SU-DHL-6 (cell line): ENCODE measurements around the gene CYTH4.

ENCODE experiments used
- H2AFZ ChIP-seq: fragments of 200-600 bp; sonication (generic); 2 replicates; pipeline ENCODE4 v1.6.1; 2014; ENCODE audit warnings: low read depth, mild to moderate bottlenecking, moderate library complexity, mixed read lengths, antibody characterized with exemption, low read length; ENCODE audit not compliant: severe bottlenecking
- H3F3A ChIP-seq: fragments of 200-600 bp; shearing (Covaris generic); 2 replicates; pipeline ENCODE4 v1.6.0; 2016; ENCODE audit warnings: antibody characterized with exemption, mild to moderate bottlenecking; ENCODE audit not compliant: insufficient read depth
- H3K27ac ChIP-seq: fragments of 200-600 bp; sonication (generic); 2 replicates; pipeline ENCODE4 v1.5.1; 2016; ENCODE audit warnings: low read depth, mild to moderate bottlenecking, low read length, moderate library complexity, mixed read lengths
- H3K27me3 ChIP-seq: fragments of 200-600 bp; sonication (generic), shearing (Covaris generic); 2 replicates; pipeline ENCODE4 v1.6.0; 2014; ENCODE audit warnings: mild to moderate bottlenecking, low read length
- H3K36me3 ChIP-seq: fragments of 200-600 bp; sonication (generic); 2 replicates; pipeline ENCODE4 v1.6.1; 2014; ENCODE audit warnings: mild to moderate bottlenecking, low read length, mixed read lengths
- H3K4me2 ChIP-seq: fragments of 300-600, 200-600 bp; shearing (Covaris generic), sonication (generic); 2 replicates; pipeline ENCODE4 v1.6.0; 2014; ENCODE audit warnings: low read length, low read depth, mild to moderate bottlenecking; ENCODE audit not compliant: poor library complexity, severe bottlenecking
- H3K4me3 ChIP-seq: fragments of 200-600 bp; sonication (generic); 2 replicates; pipeline ENCODE4 v1.5.1; 2014; ENCODE audit warnings: antibody characterized with exemption, low read length, mild to moderate bottlenecking, mixed read lengths; ENCODE audit not compliant: insufficient read depth, poor library complexity, severe bottlenecking
- H3K79me2 ChIP-seq: fragments of 200-600 bp; sonication (generic); 2 replicates; pipeline ENCODE4 v1.6.1; 2014; ENCODE audit warnings: mild to moderate bottlenecking, low read length, moderate library complexity; ENCODE audit not compliant: insufficient read depth
- H3K9ac ChIP-seq: fragments of 200-600 bp; sonication (generic); 2 replicates; pipeline ENCODE4 v1.7.0; 2014; ENCODE audit warnings: mild to moderate bottlenecking, low read length
- H3K9me2 ChIP-seq: fragments of 200-600 bp; sonication (generic); replicated peaks from 2 replicates; pipeline ENCODE4 v1.6.1; 2014; ENCODE audit warnings: low read length; ENCODE audit not compliant: insufficient read depth
- H3K9me3 ChIP-seq: fragments of 200-600 bp; sonication (generic); 2 replicates; pipeline ENCODE4 v1.6.1; 2014; ENCODE audit warnings: low read length, mixed read lengths; ENCODE audit not compliant: insufficient read depth
- H4K20me1 ChIP-seq: fragments of 200-600 bp; sonication (generic); 2 replicates; pipeline ENCODE4 v1.6.1; 2014; ENCODE audit warnings: low read depth, mild to moderate bottlenecking, antibody characterized with exemption, low read length, moderate library complexity, mixed read lengths
- CTCF ChIP-seq: fragments of 200-600 bp; sonication (generic); IDR thresholded peaks from one replicate; pipeline ENCODE4 v1.5.1; 2017; ENCODE audit warnings: antibody characterized with exemption, mild to moderate bottlenecking, low read length, moderate library complexity; ENCODE audit not compliant: insufficient read depth, poor library complexity, severe bottlenecking
- EZH2phosphoT487 ChIP-seq: fragments of 200-600 bp; sonication (generic), shearing (Covaris generic); conservative IDR thresholded peaks from 2 replicates; pipeline ENCODE4 v1.6.1; 2018; ENCODE audit warnings: mild to moderate bottlenecking, antibody characterized with exemption, low read length, moderate library complexity, mixed read lengths

CYTH4 gene

GRCh38 chr22:37279331-37280181 is 2.8 kb upstream of the CYTH4 start:
- H3K27me3 ChIP-seq = no peaks in the 10 kb centered on the region
- H3K4me2 ChIP-seq = no peak overlapping the region

GRCh38 chr22:37280718-37281117 is 1.6 kb upstream of the CYTH4 start:
- H3K4me2 ChIP-seq = no peak overlapping the region
- no peaks in the 10 kb centered on the region for H3K9me2 ChIP-seq
- peaks cover 19% of the 10 kb centered on the region for H3F3A ChIP-seq
- H2AFZ ChIP-seq = no peak overlapping the region
- no peaks in the 10 kb centered on the region for H3K36me3 ChIP-seq
- H3K79me2 ChIP-seq = no peaks in the 10 kb centered on the region
- no peaks in the 10 kb centered on the region for H3K9me3 ChIP-seq
- no peaks in the 10 kb centered on the region for H4K20me1 ChIP-seq
- TF ChIP-seq EZH2phosphoT487 = no peak
- H3K9ac ChIP-seq = no peak overlapping the region
- no peak overlapping the region for H3K27ac ChIP-seq
- no peak overlapping the region for H3K4me3 ChIP-seq
- no peaks in the 10 kb centered on the region for H3K27me3 ChIP-seq

More at GRCh38 chr22:37279331-37280181, 2.8 kb upstream of the CYTH4 start:
- H3K9ac ChIP-seq = no peak overlapping the region
- no peak overlapping the region for H3K4me3 ChIP-seq
- H3K9me2 ChIP-seq = no peaks in the 10 kb centered on the region
- H3K27ac ChIP-seq = no peak overlapping the region
- H3F3A ChIP-seq = peaks cover 9% of the 10 kb centered on the region
- no peaks in the 10 kb centered on the region for H4K20me1 ChIP-seq
- no peak overlapping the region for H2AFZ ChIP-seq
- no peaks in the 10 kb centered on the region for H3K36me3 ChIP-seq
- H3K79me2 ChIP-seq = no peaks in the 10 kb centered on the region
- no peaks in the 10 kb centered on the region for H3K9me3 ChIP-seq
- no peak for TF ChIP-seq CTCF
- TF ChIP-seq EZH2phosphoT487 = no peak

- no peak overlapping the region for H3K9ac ChIP-seq
- no peak overlapping the region for H3K27ac ChIP-seq
- TF ChIP-seq CTCF (no peak), EZH2phosphoT487 (no peak)
- no peaks in the 10 kb centered on the region for H4K20me1 ChIP-seq
- no peaks in the 10 kb centered on the region for H3K36me3 ChIP-seq
- H3K4me2 ChIP-seq = no peak overlapping the region
- no peaks in the 10 kb centered on the region for H3K27me3 ChIP-seq
- H3K79me2 ChIP-seq = no peaks in the 10 kb centered on the region
- peaks cover 24% of the 10 kb centered on the region for H3F3A ChIP-seq
- H3K9me2 ChIP-seq = no peaks in the 10 kb centered on the region
- no peaks in the 10 kb centered on the region for H3K9me3 ChIP-seq
- no peak overlapping the region for H3K4me3 ChIP-seq
- H2AFZ ChIP-seq = no peak overlapping the region
These were observed 1.1 kb upstream of the CYTH4 start for GRCh38 chr22:37281195-37281594.

GRCh38 chr22:37281646-37282384 is 493 bp upstream of the CYTH4 start:
- H3K27ac ChIP-seq = no peak overlapping the region
- no peaks in the 10 kb centered on the region for H3K9me2 ChIP-seq
- H3K27me3 ChIP-seq = no peaks in the 10 kb centered on the region
- peak overlapping the region; percentile 61 for H3K4me2 ChIP-seq
- TF ChIP-seq CTCF (no peak), EZH2phosphoT487 (no peak)
- H3F3A ChIP-seq = peaks cover 24% of the 10 kb centered on the region
- peak overlapping the region; percentile 45 for H3K9ac ChIP-seq
- no peaks in the 10 kb centered on the region for H3K36me3 ChIP-seq
- no peaks in the 10 kb centered on the region for H3K79me2 ChIP-seq
- H2AFZ ChIP-seq = no peak overlapping the region
- H4K20me1 ChIP-seq = no peaks in the 10 kb centered on the region
- no peaks in the 10 kb centered on the region for H3K9me3 ChIP-seq
- peak overlapping the region; percentile 37 for H3K4me3 ChIP-seq
